ENCODE results near the gene GCNT4.

GCNT4 gene

GRCh38 chr5:75045071-75045470 is 7.3 kb downstream of the GCNT4 start:
- Histone ChIP-seq H2BK5ac (ENCODE audit: low read length) (no peak overlapping the region), H3K4me3 (ENCODE audit: low read length) (no peak overlapping the region), H3K27ac (ENCODE audit: low read depth, low read length) (no peak overlapping the region), H3K79me2 (ENCODE audit: control insufficient read depth, insufficient read depth, low read length) (peaks cover 13% of the 10 kb centered on the region), H3K4ac (ENCODE audit: low read depth, low read length) (no peak overlapping the region), H3K36me3 (ENCODE audit: control insufficient read depth, insufficient read depth, low read length) (peaks cover 1% of the 10 kb centered on the region), H3K79me1 (ENCODE audit: low read length) (peaks cover 3% of the 10 kb centered on the region), H4K5ac (ENCODE audit: low read length) (no peak overlapping the region), H3K27me3 (ENCODE audit: insufficient read depth, low read length, poor library complexity) (no peaks in the 10 kb centered on the region), H3K4me1 (ENCODE audit: control insufficient read depth, low read depth, low read length) (peaks cover 2% of the 10 kb centered on the region), H4K8ac (ENCODE audit: low read depth, low read length) (no peak overlapping the region), H3K4me2 (ENCODE audit: low read length) (no peak overlapping the region), H3K56ac (ENCODE audit: low read length) (no peak overlapping the region), H3K23ac (ENCODE audit: low read length) (no peak overlapping the region), H3K18ac (ENCODE audit: low read length) (no peak overlapping the region), H3K9ac (ENCODE audit: low read length) (no peak overlapping the region), H2BK120ac (ENCODE audit: low read depth, low read length) (no peak overlapping the region), H2BK15ac (replicated peaks; ENCODE audit: low read depth) (no peak overlapping the region), H2AK5ac (ENCODE audit: low read length) (no peak overlapping the region)
- 100% methylated on average over 1 of the region's 2 CpGs for WGBS (ENCODE audit: extremely low coverage, insufficient coverage, low lambda C conversion rate)
- DNase-seq, result no peak

DNA sequence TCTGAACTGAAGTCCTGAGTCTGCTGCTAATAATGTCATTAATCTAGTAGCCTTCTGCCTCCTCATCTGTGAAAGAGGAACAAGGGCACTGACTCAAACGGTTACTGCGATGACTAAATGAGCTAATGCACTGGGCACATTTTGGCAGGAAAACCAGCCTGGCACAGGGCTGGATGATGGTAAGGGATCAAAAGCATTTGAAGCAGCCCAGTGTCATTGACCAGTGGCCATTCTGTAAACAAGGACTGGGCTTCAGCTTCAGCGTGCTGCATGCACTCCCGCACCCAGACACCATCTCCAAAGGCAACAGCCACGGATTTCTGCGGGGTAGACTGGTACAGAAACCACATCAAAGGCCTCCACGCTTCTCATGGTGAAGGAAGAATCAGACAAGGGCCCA is 8.0 kb downstream of the GCNT4 start:
- no peak overlapping the region for H3K56ac ChIP-seq (ENCODE audit: low read length)
- no peak overlapping the region for H3K4me2 ChIP-seq (ENCODE audit: low read length)
- no peak overlapping the region for H2BK15ac ChIP-seq (replicated peaks; ENCODE audit: low read depth)
- H3K27ac ChIP-seq (ENCODE audit: low read depth, low read length), result no peak overlapping the region
- no peak overlapping the region for H3K9ac ChIP-seq (ENCODE audit: low read length)
- no peak for DNase-seq
- H3K79me1 ChIP-seq (ENCODE audit: low read length), result no peaks in the 10 kb centered on the region
- no peak overlapping the region for H4K8ac ChIP-seq (ENCODE audit: low read depth, low read length)
- H4K5ac ChIP-seq (ENCODE audit: low read length), result no peak overlapping the region
- H3K79me2 ChIP-seq (ENCODE audit: control insufficient read depth, insufficient read depth, low read length), result peaks cover 8% of the 10 kb centered on the region
- H3K18ac ChIP-seq (ENCODE audit: low read length), result no peak overlapping the region
- no peaks in the 10 kb centered on the region for H3K27me3 ChIP-seq (ENCODE audit: insufficient read depth, low read length, poor library complexity)
- H2BK120ac ChIP-seq (ENCODE audit: low read depth, low read length), result no peak overlapping the region
- H3K4me3 ChIP-seq (ENCODE audit: low read length), result no peak overlapping the region
- no CpG with 5 or more reads among the region's 7 CpGs for WGBS (ENCODE audit: extremely low coverage, insufficient coverage, low lambda C conversion rate)
- H3K4me1 ChIP-seq (ENCODE audit: control insufficient read depth, low read depth, low read length), result no peaks in the 10 kb centered on the region
- no peak overlapping the region for H2BK5ac ChIP-seq (ENCODE audit: low read length)
- H2AK5ac ChIP-seq (ENCODE audit: low read length), result no peak overlapping the region
- H3K23ac ChIP-seq (ENCODE audit: low read length), result no peak overlapping the region
- H3K36me3 ChIP-seq (ENCODE audit: control insufficient read depth, insufficient read depth, low read length), result peaks cover 1% of the 10 kb centered on the region
- H3K4ac ChIP-seq (ENCODE audit: low read depth, low read length), result no peak overlapping the region

- Histone ChIP-seq H3K36me3 (ENCODE audit: control insufficient read depth, insufficient read depth, low read length) (peaks cover 1% of the 10 kb centered on the region), H3K4me1 (ENCODE audit: control insufficient read depth, low read depth, low read length) (no peaks in the 10 kb centered on the region), H2BK120ac (ENCODE audit: low read depth, low read length) (no peak overlapping the region), H3K4me2 (ENCODE audit: low read length) (no peak overlapping the region), H3K9ac (ENCODE audit: low read length) (no peak overlapping the region), H3K23ac (ENCODE audit: low read length) (no peak overlapping the region), H3K27me3 (ENCODE audit: insufficient read depth, low read length, poor library complexity) (no peaks in the 10 kb centered on the region), H3K4ac (ENCODE audit: low read depth, low read length) (no peak overlapping the region), H2BK15ac (replicated peaks; ENCODE audit: low read depth) (no peak overlapping the region), H2BK5ac (ENCODE audit: low read length) (no peak overlapping the region), H3K18ac (ENCODE audit: low read length) (no peak overlapping the region), H4K8ac (ENCODE audit: low read depth, low read length) (no peak overlapping the region), H3K79me1 (ENCODE audit: low read length) (no peaks in the 10 kb centered on the region), H3K79me2 (ENCODE audit: control insufficient read depth, insufficient read depth, low read length) (peaks cover 8% of the 10 kb centered on the region), H3K27ac (ENCODE audit: low read depth, low read length) (no peak overlapping the region), H2AK5ac (ENCODE audit: low read length) (no peak overlapping the region), H3K4me3 (ENCODE audit: low read length) (no peak overlapping the region), H4K5ac (ENCODE audit: low read length) (no peak overlapping the region), H3K56ac (ENCODE audit: low read length) (no peak overlapping the region)
- no CpG with 5 or more reads among the region's 7 CpGs for WGBS (ENCODE audit: extremely low coverage, insufficient coverage, low lambda C conversion rate)
- DNase-seq, result no peak
These were observed 8.6 kb downstream of the GCNT4 start for GRCh38 chr5:75043633-75044264.

GRCh38 chr5:75042522-75042921 is 9.8 kb downstream of the GCNT4 start:
- Histone ChIP-seq H3K27ac (ENCODE audit: low read depth, low read length) (no peak overlapping the region), H3K18ac (ENCODE audit: low read length) (no peak overlapping the region), H4K5ac (ENCODE audit: low read length) (no peak overlapping the region), H3K4me1 (ENCODE audit: control insufficient read depth, low read depth, low read length) (no peaks in the 10 kb centered on the region), H3K4me2 (ENCODE audit: low read length) (no peak overlapping the region), H2BK15ac (replicated peaks; ENCODE audit: low read depth) (no peak overlapping the region), H2BK5ac (ENCODE audit: low read length) (no peak overlapping the region), H3K36me3 (ENCODE audit: control insufficient read depth, insufficient read depth, low read length) (peaks cover 1% of the 10 kb centered on the region), H3K9ac (ENCODE audit: low read length) (no peak overlapping the region), H3K27me3 (ENCODE audit: insufficient read depth, low read length, poor library complexity) (no peaks in the 10 kb centered on the region), H2AK5ac (ENCODE audit: low read length) (no peak overlapping the region), H3K79me2 (ENCODE audit: control insufficient read depth, insufficient read depth, low read length) (no peaks in the 10 kb centered on the region), H3K56ac (ENCODE audit: low read length) (no peak overlapping the region), H3K79me1 (ENCODE audit: low read length) (no peaks in the 10 kb centered on the region), H4K8ac (ENCODE audit: low read depth, low read length) (no peak overlapping the region), H2BK120ac (ENCODE audit: low read depth, low read length) (no peak overlapping the region), H3K4ac (ENCODE audit: low read depth, low read length) (no peak overlapping the region), H3K23ac (ENCODE audit: low read length) (no peak overlapping the region), H3K4me3 (ENCODE audit: low read length) (no peak overlapping the region)
- WGBS (ENCODE audit: extremely low coverage, insufficient coverage, low lambda C conversion rate), result no CpG with 5 or more reads among the region's 1 CpG
- no peak for DNase-seq

DNA sequence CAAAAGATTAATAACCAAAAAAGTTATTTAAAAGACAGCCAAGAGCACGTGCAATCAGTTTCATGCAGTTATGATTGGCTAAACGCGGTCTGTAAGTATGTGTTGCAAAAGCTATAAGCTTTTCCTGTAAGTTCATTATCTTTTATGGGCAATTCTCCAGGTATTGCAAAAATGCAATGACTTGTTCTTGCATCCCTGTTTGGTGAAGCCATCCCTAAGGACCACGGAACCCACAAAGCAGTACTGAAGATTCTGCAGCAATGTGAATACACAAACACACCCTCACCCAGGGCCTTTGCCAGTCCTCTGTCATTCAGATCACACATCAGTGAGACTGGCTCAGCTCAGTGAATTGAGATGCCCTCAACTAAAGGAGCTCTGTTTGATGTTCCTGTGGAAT is 11.4 kb downstream of the GCNT4 start:
- no peak overlapping the region for H3K56ac ChIP-seq (ENCODE audit: low read length)
- H3K4me2 ChIP-seq (ENCODE audit: low read length), result no peak overlapping the region
- no peak overlapping the region for H4K8ac ChIP-seq (ENCODE audit: low read depth, low read length)
- H3K79me1 ChIP-seq (ENCODE audit: low read length), result no peaks in the 10 kb centered on the region
- H2BK120ac ChIP-seq (ENCODE audit: low read depth, low read length), result no peak overlapping the region
- H3K27ac ChIP-seq (ENCODE audit: low read depth, low read length), result no peak overlapping the region
- H2BK15ac ChIP-seq (replicated peaks; ENCODE audit: low read depth), result no peak overlapping the region
- H4K5ac ChIP-seq (ENCODE audit: low read length), result no peak overlapping the region
- H3K4ac ChIP-seq (ENCODE audit: low read depth, low read length), result no peak overlapping the region
- no peaks in the 10 kb centered on the region for H3K4me1 ChIP-seq (ENCODE audit: control insufficient read depth, low read depth, low read length)
- H2AK5ac ChIP-seq (ENCODE audit: low read length), result no peak overlapping the region
- WGBS (ENCODE audit: extremely low coverage, insufficient coverage, low lambda C conversion rate), result no CpG with 5 or more reads among the region's 4 CpGs
- no peaks in the 10 kb centered on the region for H3K27me3 ChIP-seq (ENCODE audit: insufficient read depth, low read length, poor library complexity)
- no peak overlapping the region for H3K9ac ChIP-seq (ENCODE audit: low read length)
- H3K36me3 ChIP-seq (ENCODE audit: control insufficient read depth, insufficient read depth, low read length), result peaks cover 1% of the 10 kb centered on the region
- DNase-seq, result no peak
- no peak overlapping the region for H3K23ac ChIP-seq (ENCODE audit: low read length)
- H3K4me3 ChIP-seq (ENCODE audit: low read length), result no peak overlapping the region
- no peaks in the 10 kb centered on the region for H3K79me2 ChIP-seq (ENCODE audit: control insufficient read depth, insufficient read depth, low read length)
- no peak overlapping the region for H3K18ac ChIP-seq (ENCODE audit: low read length)
- no peak overlapping the region for H2BK5ac ChIP-seq (ENCODE audit: low read length)

GRCh38 chr5:75037106-75037505 is 15.3 kb downstream of the GCNT4 start:
- H3K4me3 ChIP-seq (ENCODE audit: low read length), result no peak overlapping the region
- no peak overlapping the region for H3K23ac ChIP-seq (ENCODE audit: low read length)
- no peak overlapping the region for H2AK5ac ChIP-seq (ENCODE audit: low read length)
- no peak overlapping the region for H3K4me2 ChIP-seq (ENCODE audit: low read length)
- no peak overlapping the region for H2BK15ac ChIP-seq (replicated peaks; ENCODE audit: low read depth)
- no peaks in the 10 kb centered on the region for H3K79me1 ChIP-seq (ENCODE audit: low read length)
- H2BK120ac ChIP-seq (ENCODE audit: low read depth, low read length), result no peak overlapping the region
- H3K36me3 ChIP-seq (ENCODE audit: control insufficient read depth, insufficient read depth, low read length), result no peaks in the 10 kb centered on the region
- no peaks in the 10 kb centered on the region for H3K4me1 ChIP-seq (ENCODE audit: control insufficient read depth, low read depth, low read length)
- H2BK5ac ChIP-seq (ENCODE audit: low read length), result no peak overlapping the region
- H4K8ac ChIP-seq (ENCODE audit: low read depth, low read length), result no peak overlapping the region
- H4K5ac ChIP-seq (ENCODE audit: low read length), result no peak overlapping the region
- H3K79me2 ChIP-seq (ENCODE audit: control insufficient read depth, insufficient read depth, low read length), result no peaks in the 10 kb centered on the region
- H3K27me3 ChIP-seq (ENCODE audit: insufficient read depth, low read length, poor library complexity), result no peaks in the 10 kb centered on the region
- no CpG with 5 or more reads among the region's 4 CpGs for WGBS (ENCODE audit: extremely low coverage, insufficient coverage, low lambda C conversion rate)
- no peak overlapping the region for H3K4ac ChIP-seq (ENCODE audit: low read depth, low read length)
- H3K9ac ChIP-seq (ENCODE audit: low read length), result no peak overlapping the region
- peak; percentile 95 for DNase-seq
- H3K56ac ChIP-seq (ENCODE audit: low read length), result no peak overlapping the region
- H3K18ac ChIP-seq (ENCODE audit: low read length), result no peak overlapping the region
- H3K27ac ChIP-seq (ENCODE audit: low read depth, low read length), result no peak overlapping the region
